Measurements from ENCODE around the gene CERKL. TPM values are rescaled to one million over a fixed set of nuclear protein-coding genes. Genes with fewer than 3 reads are reported as not detected.

CERKL gene
- total RNA-seq, 2 donors from 2014 or later = 0.52 to 0.66 TPM

DNA sequence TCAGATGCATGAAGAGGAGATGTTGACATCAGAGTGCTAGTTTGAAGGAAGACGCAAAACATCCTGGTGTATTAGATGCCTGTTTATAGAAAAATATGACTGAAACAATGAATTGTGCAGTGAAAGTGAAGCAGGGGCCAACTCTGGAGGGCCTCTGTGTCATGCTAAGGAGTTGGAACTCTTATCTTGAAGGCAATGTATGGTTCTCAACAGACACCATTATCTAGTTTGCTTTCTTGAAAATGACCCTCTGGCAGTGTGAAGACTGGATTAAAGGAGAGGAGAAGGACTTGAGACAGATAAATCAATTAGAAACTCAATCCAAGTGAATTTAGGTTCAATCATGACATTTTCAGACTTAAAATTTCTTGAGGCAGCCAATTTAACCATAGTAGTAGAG is 136.7 kb downstream of the CERKL start:
- no peak overlapping the region for H3K4me3 ChIP-seq
- no peak overlapping the region for H3K27ac ChIP-seq
- intact Hi-C loops (cut with DNase I) = no loop called here
- TF ChIP-seq POLR2A (IDR thresholded peaks at IDR 0.05) = no peak
- TF ChIP-seq, protein P1, sequence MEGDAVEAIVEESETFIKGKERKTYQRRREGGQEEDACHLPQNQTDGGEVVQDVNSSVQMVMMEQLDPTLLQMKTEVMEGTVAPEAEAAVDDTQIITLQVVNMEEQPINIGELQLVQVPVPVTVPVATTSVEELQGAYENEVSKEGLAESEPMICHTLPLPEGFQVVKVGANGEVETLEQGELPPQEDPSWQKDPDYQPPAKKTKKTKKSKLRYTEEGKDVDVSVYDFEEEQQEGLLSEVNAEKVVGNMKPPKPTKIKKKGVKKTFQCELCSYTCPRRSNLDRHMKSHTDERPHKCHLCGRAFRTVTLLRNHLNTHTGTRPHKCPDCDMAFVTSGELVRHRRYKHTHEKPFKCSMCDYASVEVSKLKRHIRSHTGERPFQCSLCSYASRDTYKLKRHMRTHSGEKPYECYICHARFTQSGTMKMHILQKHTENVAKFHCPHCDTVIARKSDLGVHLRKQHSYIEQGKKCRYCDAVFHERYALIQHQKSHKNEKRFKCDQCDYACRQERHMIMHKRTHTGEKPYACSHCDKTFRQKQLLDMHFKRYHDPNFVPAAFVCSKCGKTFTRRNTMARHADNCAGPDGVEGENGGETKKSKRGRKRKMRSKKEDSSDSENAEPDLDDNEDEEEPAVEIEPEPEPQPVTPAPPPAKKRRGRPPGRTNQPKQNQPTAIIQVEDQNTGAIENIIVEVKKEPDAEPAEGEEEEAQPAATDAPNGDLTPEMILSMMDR (IDR thresholded peaks at IDR 0.05) = no peak
- DNase-seq = no peak
- H3K36me3 ChIP-seq (replicated peaks in 1 of 2; ENCODE audit: insufficient read depth in 1 of 2, low read depth in 2 of 2) = no peaks in the 10 kb centered on the region
- no peak for ATAC-seq
- 88 to 100% methylated on average over 1 of the region's 1 CpG for WGBS, 2 donors
- H3K4me1 ChIP-seq = peaks cover 7% of the 10 kb centered on the region
- H3K27me3 ChIP-seq = no peaks in the 10 kb centered on the region
- H3K9me3 ChIP-seq = no peaks in the 10 kb centered on the region

DNA sequence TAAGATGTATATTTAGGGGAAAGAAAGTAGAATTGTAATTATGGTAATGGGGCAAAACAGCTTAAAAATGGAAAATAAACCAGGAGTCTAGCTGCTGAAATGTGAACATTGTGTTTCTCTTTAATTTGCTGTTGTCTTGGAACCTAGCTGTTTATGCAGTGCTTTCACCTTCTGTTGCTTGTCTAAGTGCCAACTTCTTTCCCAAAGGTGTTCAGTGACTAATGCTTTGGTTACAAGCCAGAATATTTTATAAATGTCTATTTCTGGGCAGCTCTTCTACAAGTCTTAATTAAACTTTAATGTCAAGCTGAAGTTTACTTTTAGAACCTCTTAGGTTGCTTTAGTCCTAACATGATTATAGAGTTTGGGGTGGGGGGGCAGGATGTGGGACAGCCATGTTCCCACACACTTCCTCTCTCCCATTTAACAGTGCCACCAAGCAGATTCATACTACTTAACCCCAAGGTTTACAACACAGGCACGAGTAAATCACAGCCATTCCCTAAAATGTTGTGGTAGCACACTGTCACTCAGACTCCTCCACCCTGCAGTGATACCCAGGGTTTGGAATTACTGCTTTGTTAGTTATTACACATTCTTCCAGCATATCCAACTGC is 139.1 kb downstream of the CERKL start:
- H3K27ac ChIP-seq = no peak overlapping the region
- intact Hi-C loops (cut with DNase I) = no loop called here
- H3K27me3 ChIP-seq = no peaks in the 10 kb centered on the region
- peak in 2 of 4 donors; percentile 7 to 13 for DNase-seq
- H3K36me3 ChIP-seq (replicated peaks in 1 of 2; ENCODE audit: insufficient read depth in 1 of 2, low read depth in 2 of 2) = no peaks in the 10 kb centered on the region
- TF ChIP-seq POLR2A (IDR thresholded peaks at IDR 0.05) = no peak
- TF ChIP-seq, protein P1 (IDR thresholded peaks at IDR 0.05) = no peak
- WGBS, 2 donors = 25 to 47% methylated on average over 1 of the region's 1 CpG
- peaks cover 7% of the 10 kb centered on the region for H3K4me1 ChIP-seq
- no peak overlapping the region for H3K4me3 ChIP-seq
- H3K9me3 ChIP-seq = no peaks in the 10 kb centered on the region
- peak; percentile 60 for ATAC-seq

DNA sequence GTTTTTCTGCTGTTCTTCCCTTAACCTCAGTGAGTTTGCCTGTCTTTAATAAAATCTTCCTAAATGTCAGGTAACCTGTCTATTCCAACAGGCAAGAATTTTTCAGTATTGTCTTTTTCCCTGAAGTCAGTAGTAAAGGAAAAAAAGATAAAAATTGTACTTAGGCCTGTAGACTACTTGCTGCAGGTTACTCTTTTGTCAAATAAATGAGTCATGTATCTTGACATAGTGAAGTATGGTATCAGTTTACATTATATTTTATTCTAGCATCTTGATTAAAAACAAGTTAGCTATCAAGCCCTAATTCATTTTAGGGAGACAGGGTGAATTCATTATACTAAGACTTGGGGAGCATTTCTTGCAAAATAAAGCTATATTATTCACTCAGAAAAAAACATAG is 139.9 kb downstream of the CERKL start:
- H3K9me3 ChIP-seq = no peaks in the 10 kb centered on the region
- no peak overlapping the region for H3K4me3 ChIP-seq
- no peaks in the 10 kb centered on the region for H3K36me3 ChIP-seq (replicated peaks in 1 of 2; ENCODE audit: insufficient read depth in 1 of 2, low read depth in 2 of 2)
- intact Hi-C loops (cut with DNase I) = no loop called here
- no peak for TF ChIP-seq POLR2A (IDR thresholded peaks at IDR 0.05)
- TF ChIP-seq, protein P1 (IDR thresholded peaks at IDR 0.05) = no peak
- H3K27ac ChIP-seq = no peak overlapping the region
- ATAC-seq = no peak
- H3K27me3 ChIP-seq = no peaks in the 10 kb centered on the region
- peaks cover 7% of the 10 kb centered on the region for H3K4me1 ChIP-seq
- DNase-seq = no peak

DNA sequence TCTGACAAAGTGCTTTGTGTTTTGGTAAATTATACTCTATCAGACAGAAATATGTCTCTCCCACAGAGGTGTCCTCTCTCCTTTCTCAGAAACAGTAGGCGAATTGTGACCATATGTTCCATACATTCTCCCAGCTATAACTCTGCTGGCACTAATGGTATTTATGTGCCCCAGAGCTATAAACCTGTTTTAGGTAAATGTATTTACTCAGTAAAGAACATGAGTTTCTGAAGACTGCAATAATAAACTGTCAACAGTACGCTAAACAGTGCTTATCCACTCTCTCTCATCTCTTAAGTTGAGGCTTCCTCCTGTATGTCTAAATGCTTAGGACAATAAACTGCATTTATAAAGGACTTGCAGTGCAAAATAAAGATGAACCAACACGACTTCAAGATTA is 141.2 kb downstream of the CERKL start:
- ATAC-seq = no peak
- TF ChIP-seq, protein P1 (IDR thresholded peaks at IDR 0.05) = no peak
- TF ChIP-seq POLR2A (IDR thresholded peaks at IDR 0.05) = no peak
- WGBS, 2 donors = 42 to 54% methylated on average over 3 of the region's 3 CpGs
- no peaks in the 10 kb centered on the region for H3K27me3 ChIP-seq
- DNase-seq = no peak
- no peaks in the 10 kb centered on the region for H3K36me3 ChIP-seq (replicated peaks in 1 of 2; ENCODE audit: insufficient read depth in 1 of 2, low read depth in 2 of 2)
- H3K27ac ChIP-seq = no peak overlapping the region
- H3K4me3 ChIP-seq = no peak overlapping the region
- peaks cover 7% of the 10 kb centered on the region for H3K4me1 ChIP-seq
- H3K9me3 ChIP-seq = no peaks in the 10 kb centered on the region
- intact Hi-C loops (cut with DNase I) = no loop called here

DNA sequence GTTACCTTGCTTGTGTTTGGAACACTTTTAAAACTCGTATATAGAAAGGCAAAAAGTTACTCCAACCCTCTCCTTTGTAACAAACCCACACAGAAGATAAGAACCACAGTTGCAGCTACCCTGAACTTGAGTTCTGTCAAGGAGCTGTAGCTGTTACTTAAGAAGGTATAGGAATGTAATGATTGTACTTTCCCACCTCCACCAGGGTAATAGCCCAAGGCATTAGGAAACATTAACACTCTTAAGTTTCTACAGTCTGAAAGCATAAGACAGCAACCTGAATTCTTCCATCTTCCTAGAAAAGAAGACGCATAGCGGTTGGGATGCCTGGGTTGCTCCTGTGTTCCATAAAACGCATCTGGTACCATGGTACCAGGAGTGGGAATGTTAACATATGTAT is 156.7 kb downstream of the CERKL start:
- TF ChIP-seq POLR2A (IDR thresholded peaks at IDR 0.05) = no peak
- TF ChIP-seq, protein P1 (IDR thresholded peaks at IDR 0.05) = no peak
- Histone ChIP-seq H3K4me3 (no peak overlapping the region), H3K4me1 (no peaks in the 10 kb centered on the region), H3K36me3 (replicated peaks in 1 of 2; ENCODE audit: insufficient read depth in 1 of 2, low read depth in 2 of 2) (no peaks in the 10 kb centered on the region), H3K9me3 (no peaks in the 10 kb centered on the region), H3K27ac (no peak overlapping the region), H3K27me3 (no peaks in the 10 kb centered on the region)
- DNase-seq (no peak), ATAC-seq (no peak)
- 70% methylated on average over 4 of the region's 4 CpGs for WGBS, 2 donors
- intact Hi-C loops (cut with DNase I) = no loop called here
